Karpas-422 (cell line): ENCODE results near the gene THAP4. TPM values are rescaled to one million over a fixed set of nuclear protein-coding genes. Genes with fewer than 3 reads are reported as not detected.
A peak's percentile ranks its signal among the peaks of the same experiment; 100 is the strongest.

Source experiments
- DNase-seq: peaks from one replicate; pipeline ENCODE4 v3.0.0-alpha.2; 2015
- H2AFZ ChIP-seq: fragments of 200-600 bp; sonication (generic); 2 replicates; pipeline ENCODE4 v1.6.1; 2014; ENCODE audit warnings: antibody characterized with exemption, low read length, mixed read lengths
- H3K27ac ChIP-seq: fragments of 200-600 bp; sonication (generic); 2 replicates; pipeline ENCODE4 v1.5.1; 2014; ENCODE audit warnings: mild to moderate bottlenecking, low read length, moderate library complexity
- H3K27me3 ChIP-seq: fragments of 200-600 bp; sonication (generic); 2 replicates; pipeline ENCODE4 v1.6.1; 2014; ENCODE audit warnings: low read length, mixed read lengths
- H3K36me3 ChIP-seq: fragments of 200-600 bp; sonication (generic); 2 replicates; pipeline ENCODE4 v1.6.1; 2014; ENCODE audit warnings: low read length, mixed read lengths; ENCODE audit not compliant: insufficient read depth
- H3K4me1 ChIP-seq: fragments of 200-600 bp; sonication (generic); 2 replicates; pipeline ENCODE4 v1.6.1; 2014; ENCODE audit warnings: mild to moderate bottlenecking, low read length, mixed read lengths
- H3K4me2 ChIP-seq: fragments of 200-600 bp; sonication (generic); 2 replicates; pipeline ENCODE4 v1.6.1; 2014; ENCODE audit warnings: low read length, low read depth, mild to moderate bottlenecking; ENCODE audit not compliant: poor library complexity, severe bottlenecking
- H3K4me3 ChIP-seq: fragments of 200-600 bp; sonication (generic); 2 replicates; pipeline ENCODE4 v1.5.1; 2014; ENCODE audit warnings: mild to moderate bottlenecking, antibody characterized with exemption, low read length, mixed read lengths
- H3K79me2 ChIP-seq: fragments of 200-600 bp; sonication (generic); 2 replicates; pipeline ENCODE4 v1.6.1; 2014; ENCODE audit warnings: mild to moderate bottlenecking, low read length, mixed read lengths
- H3K9ac ChIP-seq: fragments of 200-600 bp; sonication (generic); 2 replicates; pipeline ENCODE4 v1.6.0; 2014; ENCODE audit warnings: low read length
- H3K9me2 ChIP-seq: fragments of 200-600 bp; sonication (generic), shearing (Covaris generic); replicated peaks from 2 replicates; pipeline ENCODE4 v1.6.0; 2014; ENCODE audit warnings: mild to moderate bottlenecking, low read length, moderate library complexity; ENCODE audit not compliant: insufficient read depth
- H3K9me3 ChIP-seq: fragments of 300-700, 200-600 bp; sonication (generic); 2 replicates; pipeline ENCODE4 v1.6.1; 2014; ENCODE audit warnings: low read length, mixed read lengths
- H4K20me1 ChIP-seq: fragments of 200-600 bp; sonication (generic); 2 replicates; pipeline ENCODE4 v1.6.1; 2014; ENCODE audit warnings: mild to moderate bottlenecking, antibody characterized with exemption, low read length, low read depth; ENCODE audit not compliant: insufficient read depth
- total RNA-seq: library from RNA; depleted of rRNA; stranded (reverse); fragments of >200 nt; shearing (Covaris generic); gene quantifications from 2 replicates; pipeline ENCODE4 v1.2.3, GENCODE V29; 2014; ENCODE audit warnings: low replicate concordance

The THAP4 gene
- total RNA-seq, 1 experiment from 2014 or later: 45.4 TPM

DNA sequence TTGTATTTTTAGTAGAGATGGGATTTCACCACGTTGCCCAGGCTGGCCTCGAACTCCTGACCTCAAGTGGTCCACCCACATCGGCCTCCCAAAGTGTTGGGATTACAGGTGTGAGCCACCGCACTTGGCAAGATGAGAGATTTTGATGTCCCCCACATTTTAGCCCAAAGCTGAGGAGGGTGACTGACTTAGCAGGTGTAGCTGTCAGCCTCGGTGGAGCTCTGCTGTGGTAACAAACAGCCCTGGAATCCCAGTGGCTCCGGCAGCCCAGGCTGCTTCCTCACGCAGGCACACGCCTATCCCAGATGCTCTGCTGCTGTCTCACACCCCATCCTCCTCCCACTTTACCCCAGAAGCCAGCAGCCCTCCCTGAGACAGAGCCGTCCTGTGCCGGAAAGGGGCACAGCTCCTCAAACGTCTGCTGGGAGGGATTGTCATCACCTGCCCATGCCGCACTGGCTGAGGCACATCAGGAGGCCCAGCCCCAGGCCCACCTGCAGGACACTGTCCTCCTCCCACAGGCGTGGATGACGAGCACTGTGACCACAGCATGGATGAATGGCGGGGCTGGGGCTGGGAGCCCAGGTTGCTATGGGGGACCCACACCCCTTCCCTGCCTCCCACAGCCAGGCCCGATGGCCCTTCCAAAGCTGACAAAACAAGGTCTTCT is 89.0 kb downstream of the THAP4 start:
- no peak overlapping the region for H3K4me3 ChIP-seq
- H3K9ac ChIP-seq: no peak overlapping the region
- no peaks in the 10 kb centered on the region for H3K27me3 ChIP-seq
- H3K36me3 ChIP-seq: no peaks in the 10 kb centered on the region
- H3K9me2 ChIP-seq: no peaks in the 10 kb centered on the region
- H3K9me3 ChIP-seq: no peaks in the 10 kb centered on the region
- H3K4me2 ChIP-seq: no peak overlapping the region
- H4K20me1 ChIP-seq: no peaks in the 10 kb centered on the region
- H2AFZ ChIP-seq: no peak overlapping the region
- no peak overlapping the region for H3K27ac ChIP-seq
- peaks cover 10% of the 10 kb centered on the region for H3K4me1 ChIP-seq
- no peak for DNase-seq
- H3K79me2 ChIP-seq: no peaks in the 10 kb centered on the region

DNA sequence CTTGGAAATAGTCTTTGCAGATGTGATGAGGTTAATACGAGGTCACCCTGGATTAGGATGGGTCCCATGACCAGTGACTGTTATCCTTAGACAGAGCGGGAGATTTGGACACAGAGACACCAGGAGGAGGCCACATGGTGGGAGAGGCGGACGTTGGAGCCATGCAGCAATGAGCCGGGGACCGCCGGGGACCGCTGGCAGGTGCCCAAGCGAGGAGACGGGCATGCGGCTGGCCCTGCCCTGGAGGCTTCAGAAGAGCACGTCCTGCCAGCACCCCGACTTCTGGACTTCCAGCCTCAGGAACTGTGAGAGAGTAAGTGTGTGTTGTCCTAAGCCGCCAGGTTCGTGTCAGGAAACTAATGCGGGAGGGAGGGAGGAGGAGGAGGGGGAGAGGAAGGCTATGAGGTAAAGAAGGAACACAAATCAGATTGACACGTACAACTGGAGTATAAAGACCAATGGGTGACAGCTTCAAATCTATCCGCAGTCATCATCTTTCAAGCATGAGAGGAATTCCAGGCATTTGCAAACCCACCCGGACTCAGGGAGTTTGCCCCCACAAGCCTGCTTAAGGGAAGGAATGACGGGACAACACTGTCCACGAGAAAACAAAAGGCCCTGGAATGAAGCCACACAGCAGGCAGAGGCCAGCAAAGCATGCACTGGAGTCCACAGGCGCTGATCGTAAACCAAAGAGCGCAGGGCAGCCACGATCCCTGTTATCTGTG is 90.0 kb downstream of the THAP4 start:
- H3K9ac ChIP-seq: no peak overlapping the region
- no peaks in the 10 kb centered on the region for H4K20me1 ChIP-seq
- H3K4me3 ChIP-seq: no peak overlapping the region
- H3K36me3 ChIP-seq: no peaks in the 10 kb centered on the region
- DNase-seq: no peak
- H3K4me2 ChIP-seq: no peak overlapping the region
- H3K27me3 ChIP-seq: no peaks in the 10 kb centered on the region
- no peak overlapping the region for H3K27ac ChIP-seq
- no peaks in the 10 kb centered on the region for H3K79me2 ChIP-seq
- H3K9me2 ChIP-seq: no peaks in the 10 kb centered on the region
- no peaks in the 10 kb centered on the region for H3K9me3 ChIP-seq
- peaks cover 10% of the 10 kb centered on the region for H3K4me1 ChIP-seq
- H2AFZ ChIP-seq: no peak overlapping the region

DNA sequence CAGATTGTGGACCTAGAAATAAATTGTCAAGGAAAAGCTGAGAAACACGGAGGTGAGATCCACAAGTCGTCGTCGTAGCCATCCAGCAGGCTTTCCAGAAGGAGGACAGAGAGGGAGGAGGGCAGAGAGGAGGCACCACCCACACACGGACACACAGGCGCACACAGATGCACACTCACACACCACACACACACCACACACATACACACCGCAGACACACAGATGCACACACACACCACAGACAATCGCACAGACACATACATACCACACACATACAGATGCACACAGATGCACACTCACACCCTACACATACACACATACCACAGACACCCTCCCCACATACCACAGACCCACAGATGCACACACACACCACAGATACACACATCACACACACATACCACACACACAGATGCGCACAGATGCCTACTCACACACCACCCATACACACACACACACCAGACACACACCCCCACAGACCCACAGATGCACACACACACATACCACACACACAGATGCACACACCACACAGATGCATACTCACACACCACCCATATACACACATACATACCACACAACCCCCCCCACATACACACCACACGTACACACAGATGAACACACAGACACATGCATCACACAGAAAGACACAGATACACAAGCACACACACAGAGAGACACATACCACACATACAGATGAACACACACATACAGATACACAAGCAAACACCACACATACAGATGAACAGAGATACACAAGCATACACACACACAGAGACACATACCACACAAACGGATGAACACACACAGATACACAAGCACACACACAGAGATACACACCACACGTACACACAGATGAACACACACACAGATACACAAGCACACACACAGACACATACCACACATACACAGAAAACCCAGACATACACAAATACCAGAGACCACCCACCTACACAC is 91.2 kb downstream of the THAP4 start:
- H3K4me2 ChIP-seq: no peak overlapping the region
- H3K9me3 ChIP-seq: no peaks in the 10 kb centered on the region
- no peaks in the 10 kb centered on the region for H3K27me3 ChIP-seq
- DNase-seq: no peak
- H3K9me2 ChIP-seq: no peaks in the 10 kb centered on the region
- no peaks in the 10 kb centered on the region for H4K20me1 ChIP-seq
- H2AFZ ChIP-seq: no peak overlapping the region
- no peaks in the 10 kb centered on the region for H3K79me2 ChIP-seq
- H3K27ac ChIP-seq: no peak overlapping the region
- H3K36me3 ChIP-seq: no peaks in the 10 kb centered on the region
- H3K9ac ChIP-seq: no peak overlapping the region
- H3K4me1 ChIP-seq: peaks cover 6% of the 10 kb centered on the region
- no peak overlapping the region for H3K4me3 ChIP-seq

- Histone ChIP-seq H3K4me1 (no peaks in the 10 kb centered on the region), H3K27me3 (no peaks in the 10 kb centered on the region), H3K36me3 (no peaks in the 10 kb centered on the region), H3K4me3 (no peak overlapping the region), H3K27ac (no peak overlapping the region), H3K9ac (no peak overlapping the region), H3K9me3 (no peaks in the 10 kb centered on the region), H3K4me2 (no peak overlapping the region), H3K9me2 (no peaks in the 10 kb centered on the region), H3K79me2 (no peaks in the 10 kb centered on the region), H2AFZ (no peak overlapping the region), H4K20me1 (no peaks in the 10 kb centered on the region)
- DNase-seq: no peak
These were observed 91.9 kb downstream of the THAP4 start for GRCh38 chr2:241545106-241545505.

GRCh38 chr2:241542278-241542605 is 94.7 kb downstream of the THAP4 start:
- no peak overlapping the region for H3K4me2 ChIP-seq
- H3K4me3 ChIP-seq: no peak overlapping the region
- no peak overlapping the region for H3K27ac ChIP-seq
- H3K9me2 ChIP-seq: no peaks in the 10 kb centered on the region
- H3K79me2 ChIP-seq: no peaks in the 10 kb centered on the region
- no peak overlapping the region for H2AFZ ChIP-seq
- no peaks in the 10 kb centered on the region for H3K27me3 ChIP-seq
- H3K9me3 ChIP-seq: no peaks in the 10 kb centered on the region
- no peak overlapping the region for H3K9ac ChIP-seq
- DNase-seq: no peak
- H4K20me1 ChIP-seq: no peaks in the 10 kb centered on the region
- no peaks in the 10 kb centered on the region for H3K4me1 ChIP-seq
- no peaks in the 10 kb centered on the region for H3K36me3 ChIP-seq

GRCh38 chr2:241541564-241542277 is 95.2 kb downstream of the THAP4 start:
- Histone ChIP-seq H3K27me3 (no peaks in the 10 kb centered on the region), H3K4me3 (no peak overlapping the region), H3K9me2 (no peaks in the 10 kb centered on the region), H4K20me1 (no peaks in the 10 kb centered on the region), H3K4me2 (no peak overlapping the region), H3K36me3 (no peaks in the 10 kb centered on the region), H3K9me3 (no peaks in the 10 kb centered on the region), H3K27ac (no peak overlapping the region), H3K4me1 (no peaks in the 10 kb centered on the region), H3K79me2 (no peaks in the 10 kb centered on the region), H2AFZ (no peak overlapping the region), H3K9ac (no peak overlapping the region)
- DNase-seq: no peak

DNA sequence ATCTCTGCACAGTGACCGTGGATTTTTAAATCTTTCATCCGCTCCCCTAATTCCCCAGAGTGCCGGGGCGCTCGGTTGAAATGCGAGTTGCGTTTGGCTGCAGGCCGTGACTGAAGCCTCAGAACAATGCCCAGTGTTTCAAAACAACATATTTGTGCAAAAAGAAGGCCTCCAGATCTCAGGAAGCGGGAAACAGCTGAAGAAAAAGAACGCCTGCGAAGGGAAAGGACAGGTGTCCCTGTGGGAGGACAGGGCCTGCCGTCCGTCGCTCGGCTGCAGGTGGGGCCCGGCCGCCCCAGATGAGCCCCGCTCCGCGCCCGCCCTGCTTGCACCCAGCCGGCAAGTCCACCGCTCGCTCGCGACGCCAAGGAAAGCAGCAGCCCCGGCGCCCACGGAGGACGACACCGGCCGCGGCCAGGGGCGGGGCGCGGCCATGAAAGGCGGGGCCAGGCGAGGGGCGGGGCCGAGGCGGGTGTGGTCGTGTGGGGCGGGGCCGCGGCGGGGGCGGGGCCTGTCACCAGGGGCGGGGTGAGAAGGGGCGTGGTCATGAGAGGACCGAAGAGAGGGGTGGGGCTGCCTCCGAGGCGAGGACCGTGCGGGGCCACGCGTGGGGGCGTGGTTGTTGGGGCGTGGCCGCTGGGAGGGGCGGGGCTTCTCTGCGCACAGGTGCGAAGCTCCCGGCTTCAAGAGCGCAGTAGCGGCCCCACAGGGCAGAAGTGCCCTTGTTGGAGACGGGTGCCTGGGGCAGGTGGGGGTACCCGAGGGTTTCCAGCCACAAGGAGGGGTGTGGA is 96.0 kb downstream of the THAP4 start:
- no peaks in the 10 kb centered on the region for H3K27me3 ChIP-seq
- H3K27ac ChIP-seq: no peak overlapping the region
- H3K4me1 ChIP-seq: no peaks in the 10 kb centered on the region
- H3K4me3 ChIP-seq: no peak overlapping the region
- H3K36me3 ChIP-seq: no peaks in the 10 kb centered on the region
- no peaks in the 10 kb centered on the region for H3K9me2 ChIP-seq
- no peaks in the 10 kb centered on the region for H3K79me2 ChIP-seq
- H3K9me3 ChIP-seq: no peaks in the 10 kb centered on the region
- H2AFZ ChIP-seq: no peak overlapping the region
- peak; percentile 44 for DNase-seq
- no peak overlapping the region for H3K4me2 ChIP-seq
- H4K20me1 ChIP-seq: no peaks in the 10 kb centered on the region
- no peak overlapping the region for H3K9ac ChIP-seq
